HG02884 (cell line): ENCODE measurements around the gene KIF3B.
"Not testable (repeated sequence)": the region's sequence is repeated elsewhere in the genome, so short reads cannot be mapped to it uniquely, and the experiment has no call there.

Source experiments
- ATAC-seq: cut with Tn5 transposase; IDR thresholded peaks from one replicate; pipeline ENCODE4 v1.9.1; 2021; ENCODE audit warnings: mild to moderate bottlenecking, moderate library complexity; ENCODE audit not compliant: unreplicated experiment

Gene KIF3B

GRCh38 chr20:32382102-32382950 lies 104.9 kb downstream of the KIF3B start:
- no peak for ATAC-seq

DNA sequence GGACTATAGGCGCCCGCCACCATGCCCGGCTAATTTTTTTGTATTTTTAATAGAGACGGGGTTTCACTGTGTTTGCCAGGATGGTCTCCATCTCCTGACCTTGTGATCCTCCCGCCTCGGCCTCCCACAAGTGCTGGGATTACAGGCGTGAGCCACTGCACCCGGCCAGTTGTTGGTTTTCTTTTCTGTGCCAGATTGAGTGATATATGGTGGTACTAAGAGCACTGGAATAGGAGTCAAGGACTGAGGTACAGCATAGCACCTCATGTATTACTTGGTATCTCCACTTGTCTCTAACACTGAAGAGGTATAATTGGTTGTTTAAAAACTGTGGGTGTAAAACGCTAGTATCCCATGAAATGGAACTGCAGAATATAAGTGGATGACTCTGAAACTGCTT lies 106.0 kb downstream of the KIF3B start:
- not testable (repeated sequence) for ATAC-seq
